ENCODE results near the gene TMEM181. TPM values are rescaled to one million over a fixed set of nuclear protein-coding genes. Genes with fewer than 3 reads are reported as not detected.
"Not testable (repeated sequence)": the region's sequence is repeated elsewhere in the genome, so short reads cannot be mapped to it uniquely, and the experiment has no call there.

Gene TMEM181
- total RNA-seq, 1 donor from 2014 or later, result 33.5 TPM

DNA sequence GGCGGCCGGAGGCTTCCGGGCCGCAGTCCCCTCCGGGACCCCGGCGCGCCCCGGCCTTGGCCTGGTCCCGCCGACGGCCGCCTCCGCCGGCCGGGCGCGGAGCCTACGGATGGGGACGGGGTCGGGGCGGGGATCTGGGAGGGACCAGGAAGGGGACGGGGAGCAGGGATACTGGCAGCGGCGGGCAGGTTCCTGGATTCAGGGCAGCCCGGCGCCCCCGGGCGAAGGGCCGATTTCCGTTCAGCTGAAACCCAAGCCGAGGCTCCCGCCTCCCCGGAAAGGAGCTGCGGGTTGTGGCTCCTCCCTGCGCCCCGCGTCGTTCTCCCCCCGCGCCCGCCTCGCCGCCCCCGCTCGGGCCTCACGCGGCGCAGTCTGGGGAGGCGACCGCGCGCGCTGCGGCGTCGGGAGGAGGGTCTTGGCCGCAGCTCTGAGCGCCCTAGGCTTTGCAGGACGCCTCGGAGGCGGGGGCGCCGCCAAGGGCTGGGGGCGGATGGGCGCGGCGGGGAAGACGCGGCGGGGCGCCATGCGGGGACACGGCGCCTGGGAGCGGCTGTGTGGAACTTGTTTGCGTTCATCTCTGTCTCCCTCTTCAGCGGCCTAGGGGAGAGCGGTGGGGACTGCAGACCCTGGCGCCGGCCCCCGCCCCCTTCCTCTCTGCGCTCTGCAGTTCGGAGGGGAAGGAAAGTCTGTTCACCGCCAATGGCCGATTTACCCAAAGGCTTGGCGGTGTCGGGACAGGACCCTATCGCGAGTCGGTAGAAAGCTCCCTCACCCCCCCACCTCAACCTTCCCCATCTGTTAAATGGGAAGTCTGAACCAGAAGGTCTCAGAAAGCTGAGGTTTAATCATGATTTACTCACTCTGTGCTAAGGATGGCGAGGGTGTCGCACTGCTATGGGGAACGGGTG, 22.7 kb upstream of the TMEM181 start:
- DNase-seq (ENCODE audit: low read depth), result peak; percentile 22

DNA sequence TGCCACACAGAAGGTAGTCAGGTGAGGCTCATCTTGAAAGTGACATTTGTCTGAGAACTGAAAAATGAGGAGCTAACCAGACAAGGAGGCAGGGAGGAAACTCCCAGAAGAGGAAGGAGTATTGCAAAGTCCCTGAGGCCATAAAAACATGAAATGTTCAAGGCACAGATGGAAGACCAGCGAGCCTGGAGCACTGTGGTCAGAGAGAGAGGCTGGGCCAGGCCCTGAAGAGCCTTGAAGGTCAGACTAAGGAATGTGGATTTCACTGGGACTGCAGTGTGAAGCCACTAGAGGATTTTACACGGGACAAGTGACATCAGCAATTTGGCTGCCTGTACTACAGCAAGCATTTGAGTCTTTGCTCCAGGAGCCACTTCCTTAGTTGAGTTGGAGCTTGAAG, 21.1 kb upstream of the TMEM181 start:
- no peak for DNase-seq (ENCODE audit: low read depth)

DNA sequence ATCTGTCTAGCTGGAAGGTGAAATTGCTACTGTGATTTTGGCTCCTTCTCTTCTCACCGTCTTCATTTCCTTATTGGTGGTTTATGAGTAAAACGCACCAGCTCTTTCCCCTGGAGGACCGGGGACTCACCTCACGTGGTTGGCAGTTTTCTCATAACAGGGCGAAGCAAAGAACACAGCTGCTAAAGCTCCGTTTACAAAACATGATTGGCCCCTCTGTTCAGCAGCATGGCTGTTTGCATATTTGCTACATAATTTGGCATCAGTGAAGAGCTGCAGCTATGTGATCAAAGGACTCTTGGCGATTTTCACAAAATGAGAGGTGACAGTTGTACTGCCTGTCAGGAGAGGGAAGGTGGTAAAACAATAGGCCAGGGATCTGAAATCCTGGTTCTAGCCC, 20.5 kb upstream of the TMEM181 start:
- no peak for DNase-seq (ENCODE audit: low read depth)

DNA sequence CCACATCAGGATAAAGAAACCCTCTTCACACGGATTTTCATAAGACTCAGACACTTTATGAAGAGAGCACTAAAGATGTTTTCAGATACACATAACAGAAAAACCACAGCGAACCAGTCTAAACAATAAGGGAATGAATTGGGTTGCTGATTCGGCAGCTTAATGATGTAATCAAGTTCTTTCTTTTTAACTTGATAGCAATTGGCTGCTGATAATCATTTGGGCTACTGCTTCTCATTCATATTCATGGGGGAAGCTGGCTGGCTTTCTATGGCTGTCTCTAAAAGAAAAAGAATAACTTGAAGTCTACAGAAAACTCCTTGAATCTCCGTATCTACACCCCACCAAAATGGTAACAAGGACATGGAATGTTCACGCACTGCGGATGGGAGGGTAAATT, 20.0 kb upstream of the TMEM181 start:
- DNase-seq (ENCODE audit: low read depth), result no peak

DNA sequence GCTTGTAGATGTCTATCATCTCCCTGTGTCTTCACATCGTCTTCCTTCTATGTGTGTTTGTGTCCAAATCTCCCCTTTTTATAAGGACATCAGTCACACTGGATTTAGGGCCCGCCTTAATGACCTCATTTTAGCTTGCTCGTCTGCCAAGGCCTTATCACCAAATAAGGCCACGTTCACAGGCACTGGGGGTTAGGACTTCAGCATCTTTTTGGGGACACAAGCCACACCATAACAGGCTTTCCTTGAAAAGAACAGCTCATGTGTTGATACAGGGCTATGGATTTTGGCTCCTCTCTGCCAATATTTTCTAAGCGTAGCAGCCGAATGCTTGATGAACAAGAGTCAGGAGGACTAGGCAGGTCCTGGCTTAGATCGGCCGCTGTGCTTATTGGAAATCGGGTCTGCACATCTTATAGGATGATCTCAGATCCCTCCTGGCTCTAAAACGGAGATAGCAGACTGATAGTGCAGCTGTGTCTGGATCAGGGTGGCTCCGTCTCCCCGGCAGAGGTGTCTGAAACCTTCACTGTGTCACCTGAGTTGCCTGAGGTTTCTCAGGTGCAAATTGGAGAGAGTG, 16.2 kb upstream of the TMEM181 start:
- DNase-seq (ENCODE audit: low read depth), result no peak

DNA sequence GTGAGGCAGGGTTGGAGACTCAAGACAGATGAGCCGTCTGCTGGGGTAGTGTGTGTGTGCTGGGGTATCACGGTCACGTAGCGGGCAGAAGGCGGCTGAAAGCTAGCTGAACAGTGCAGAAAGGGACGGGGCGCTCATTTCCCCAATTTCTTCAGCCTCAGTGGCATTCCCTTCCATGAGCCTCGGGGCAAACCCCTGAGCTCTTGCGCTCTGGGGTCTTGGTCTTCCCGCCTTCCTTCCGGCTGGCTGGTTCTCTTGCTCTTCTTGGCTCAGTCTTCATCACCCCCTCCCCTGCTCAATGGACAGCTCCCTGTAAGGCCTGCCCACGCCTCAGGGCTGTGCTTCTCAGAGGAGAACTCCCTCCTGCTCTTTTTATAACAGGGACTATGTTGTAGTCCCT, 15.5 kb upstream of the TMEM181 start:
- no peak for DNase-seq (ENCODE audit: low read depth)

DNA sequence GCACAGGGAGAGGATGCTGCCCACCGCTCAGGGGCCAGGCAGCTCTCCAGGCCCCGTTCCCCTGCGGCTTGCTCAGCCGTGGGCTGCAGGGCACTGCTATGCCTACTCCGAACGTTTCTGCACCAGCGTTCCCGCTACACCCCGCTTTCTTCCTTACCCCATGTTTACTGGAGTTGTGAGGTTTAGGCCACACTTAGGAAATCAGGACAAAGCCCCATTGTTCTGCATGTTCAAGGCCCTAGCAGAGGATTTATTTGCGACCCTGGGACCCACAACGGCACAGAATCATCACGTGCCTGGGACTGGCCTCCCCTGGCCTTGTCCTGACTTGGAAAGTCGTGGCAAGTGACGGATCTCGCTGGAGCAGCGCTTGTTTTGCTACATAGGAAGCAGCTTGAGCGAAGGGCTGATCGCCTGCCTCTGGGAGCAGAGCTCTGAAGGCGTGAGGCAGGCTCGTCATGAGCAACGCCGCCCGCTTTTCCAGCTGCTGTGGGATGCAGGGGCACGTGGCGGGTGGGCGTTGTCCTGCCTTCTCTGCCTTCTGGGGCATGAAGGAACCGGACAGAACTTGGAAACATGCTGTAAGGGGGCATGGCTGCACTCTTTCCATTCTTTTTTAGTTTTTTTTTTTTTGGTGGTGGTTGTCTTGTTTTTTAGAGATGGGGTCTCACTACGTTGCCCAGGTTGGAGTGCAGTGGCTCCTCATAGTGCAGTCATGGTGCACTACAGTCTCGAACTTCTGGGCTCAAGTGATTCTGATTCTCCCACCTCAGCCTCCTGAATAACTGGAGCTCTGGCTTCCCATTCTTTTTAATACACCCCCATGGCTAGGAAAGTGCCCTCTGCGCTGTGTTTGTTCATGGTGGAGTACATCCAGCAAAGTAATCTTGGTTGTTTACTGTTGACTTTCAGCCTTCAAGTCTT, 14.6 kb upstream of the TMEM181 start:
- DNase-seq (ENCODE audit: low read depth), result no peak

DNA sequence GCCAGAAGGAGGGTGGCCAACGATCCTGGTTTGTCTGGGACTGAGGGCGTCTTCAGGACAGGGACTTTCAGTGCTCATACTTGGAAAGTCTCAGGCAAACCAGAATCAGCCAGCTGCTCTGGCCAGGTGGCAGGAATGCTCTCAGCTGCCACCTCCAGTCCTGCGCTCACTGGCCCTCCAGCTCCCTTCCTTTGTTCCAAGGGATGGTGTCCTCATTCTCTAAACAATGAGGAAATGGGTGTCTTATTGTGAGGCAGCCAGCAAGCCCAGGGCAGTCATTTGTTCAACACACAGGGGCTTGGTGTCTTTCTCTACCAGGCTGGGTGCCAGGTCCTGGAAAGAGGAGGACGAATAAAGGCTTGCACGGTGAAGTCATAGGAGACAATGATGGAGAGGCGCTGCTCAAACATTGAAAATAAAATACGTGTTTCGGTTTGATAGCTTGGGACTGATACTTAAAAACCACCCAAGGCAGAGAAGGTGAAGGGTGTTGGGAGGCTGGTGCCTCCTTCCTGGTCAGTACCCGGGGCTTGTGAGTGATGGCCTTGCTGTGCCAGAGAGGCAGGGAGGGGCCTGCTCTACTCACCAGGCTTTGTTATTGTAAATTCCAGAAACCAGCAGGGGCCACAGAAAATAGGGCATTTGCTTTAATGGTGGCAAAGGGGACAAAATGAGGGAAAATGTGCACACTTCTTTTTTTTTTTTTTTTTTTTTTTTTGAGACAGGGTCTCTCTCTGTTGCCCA, 11.3 kb upstream of the TMEM181 start:
- DNase-seq (ENCODE audit: low read depth), result peak; percentile 34

DNA sequence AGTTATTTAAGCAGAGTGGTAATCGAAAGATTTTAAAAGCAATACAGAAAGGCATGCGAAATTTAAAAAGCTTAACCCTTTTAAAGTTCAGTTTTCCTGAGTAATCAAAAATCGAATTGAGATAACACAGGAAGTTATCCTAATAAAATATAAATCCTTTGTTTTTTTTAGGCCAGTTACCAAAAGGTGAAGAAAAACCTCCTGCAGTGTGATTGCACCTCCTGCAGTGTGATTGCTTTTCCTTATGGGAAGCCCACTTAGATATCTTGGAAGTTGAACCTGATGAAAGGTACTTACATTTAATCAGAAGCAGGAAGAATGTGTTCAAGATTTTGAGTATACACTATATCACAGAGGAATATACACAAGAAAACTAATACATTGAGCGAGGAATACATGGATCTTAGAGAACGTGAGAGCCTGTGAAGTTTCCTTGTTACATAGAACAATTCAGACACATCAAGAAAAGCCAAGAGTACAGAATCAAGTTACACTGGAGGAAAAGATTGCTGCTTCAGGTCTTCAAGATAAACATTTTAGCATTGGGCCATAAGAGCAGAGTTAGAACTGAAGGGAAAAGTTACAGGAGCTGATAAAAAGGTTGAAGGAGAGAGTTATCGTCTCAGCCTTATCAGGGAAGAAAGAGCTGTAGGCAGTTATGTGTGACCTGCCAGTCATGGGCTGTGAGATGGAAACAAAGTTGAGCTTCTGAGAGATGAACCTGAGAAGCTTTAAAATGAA, 7.7 kb upstream of the TMEM181 start:
- no peak for DNase-seq (ENCODE audit: low read depth)

DNA sequence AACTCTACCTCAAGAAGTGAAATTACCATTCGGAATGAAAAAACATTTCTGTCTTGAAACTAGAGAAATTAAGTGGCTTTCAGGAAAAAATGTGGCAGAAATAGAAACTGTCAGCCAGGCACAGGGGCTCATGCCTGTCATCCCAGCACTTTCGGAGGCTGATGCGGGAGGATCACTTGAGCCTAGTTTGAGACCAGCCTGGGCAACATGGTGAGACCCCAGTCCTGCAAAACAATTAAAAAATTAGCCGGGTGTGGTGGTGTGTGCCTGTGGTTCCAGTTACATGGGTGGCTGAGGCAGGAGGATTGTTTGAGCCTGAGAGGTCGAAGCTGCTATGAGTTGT, 7.1 kb upstream of the TMEM181 start:
- DNase-seq (ENCODE audit: low read depth), result no peak

DNA sequence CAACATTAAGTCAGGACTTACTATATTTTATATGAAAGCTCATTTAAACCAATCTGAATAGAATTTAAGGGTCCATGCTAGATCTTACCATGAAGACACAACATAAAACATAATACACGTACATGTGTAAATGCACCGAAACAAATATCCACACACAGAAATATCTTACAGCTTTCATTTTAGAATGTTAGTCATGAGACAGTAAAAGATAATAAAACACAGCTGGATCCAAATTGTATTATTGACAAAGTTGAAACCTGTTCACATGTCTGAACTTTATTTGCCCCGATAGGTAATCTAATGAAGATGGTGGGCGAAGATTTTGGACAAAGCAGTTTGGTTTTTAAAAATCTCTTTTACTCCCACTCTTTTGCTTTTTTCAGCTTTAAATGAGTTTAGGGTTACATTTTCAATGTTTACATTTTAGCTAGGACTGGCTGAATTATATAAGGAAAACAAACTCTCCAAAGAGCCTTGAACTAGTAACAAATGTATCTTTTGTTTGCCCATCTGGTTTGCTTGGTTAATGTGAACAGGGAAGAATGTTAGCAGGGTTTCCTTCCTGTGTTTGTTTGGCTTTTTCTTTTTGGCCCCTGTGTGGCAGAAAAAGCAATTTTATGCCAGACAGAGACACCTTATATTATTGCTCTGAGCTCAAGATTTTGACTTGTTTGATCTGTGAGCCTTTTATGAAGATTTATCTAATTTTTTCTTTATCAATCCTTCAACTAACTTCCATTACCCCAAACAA, 5.1 kb upstream of the TMEM181 start:
- no peak for DNase-seq (ENCODE audit: low read depth)

DNA sequence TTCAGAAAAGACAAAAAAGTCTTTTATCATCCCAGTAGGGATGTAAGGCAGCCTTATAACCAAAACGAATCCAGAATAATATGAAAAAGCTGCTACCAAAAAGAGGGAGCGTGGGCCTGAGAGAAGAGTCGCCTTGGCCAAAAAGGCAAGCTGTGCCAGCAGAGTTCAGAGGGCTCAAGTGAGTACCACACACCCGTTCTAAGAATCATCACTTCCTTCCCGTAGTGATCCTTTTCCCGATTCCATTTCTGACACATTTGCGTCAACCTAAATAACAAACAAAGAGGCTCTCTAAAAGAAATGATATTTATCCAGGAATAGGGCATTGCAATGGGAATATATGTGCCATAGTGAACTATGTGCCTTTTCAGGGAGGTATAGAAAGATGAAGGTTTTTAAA, 3.8 kb upstream of the TMEM181 start:
- no peak for DNase-seq (ENCODE audit: low read depth)

DNA sequence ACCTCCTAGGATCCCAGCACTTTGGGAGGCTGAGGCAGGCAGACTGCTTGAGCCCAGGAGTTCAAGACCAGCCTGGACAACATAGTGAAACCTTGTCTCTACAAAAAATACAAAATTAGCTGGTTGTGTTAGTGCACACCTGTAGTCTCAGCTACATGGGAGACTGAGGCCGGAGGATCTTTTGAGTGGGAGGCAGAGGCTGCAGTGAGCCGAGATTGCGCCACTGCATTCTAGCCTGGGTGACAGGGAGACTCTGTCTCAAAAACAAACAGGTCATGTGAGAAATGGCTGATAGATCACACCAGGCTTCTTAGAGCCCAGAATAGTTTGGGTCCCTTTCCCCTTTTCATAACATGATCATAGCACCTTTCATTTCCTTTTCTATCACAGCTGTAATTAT, 2.8 kb upstream of the TMEM181 start:
- DNase-seq (ENCODE audit: low read depth), result not testable (repeated sequence)

DNA sequence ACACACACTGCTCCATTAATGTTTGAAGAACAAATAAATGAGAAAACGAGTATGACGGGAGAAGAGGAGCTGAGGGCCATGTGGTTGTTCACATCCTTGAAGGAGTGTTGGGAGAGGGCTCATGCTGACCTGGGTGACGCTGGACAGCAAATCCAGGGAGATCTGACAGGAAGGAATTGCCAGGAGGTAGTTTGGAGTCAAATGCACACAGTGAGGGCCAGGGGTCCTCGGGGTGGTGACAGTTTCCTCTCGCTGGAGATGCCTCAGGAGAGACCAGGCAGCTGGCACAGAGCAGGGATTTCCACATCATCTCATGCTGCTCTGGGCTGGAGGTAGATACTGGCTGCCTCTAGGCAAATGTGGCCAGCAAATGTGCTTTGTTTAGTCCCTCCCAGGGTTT, 2.0 kb upstream of the TMEM181 start:
- DNase-seq (ENCODE audit: low read depth), result no peak

DNA sequence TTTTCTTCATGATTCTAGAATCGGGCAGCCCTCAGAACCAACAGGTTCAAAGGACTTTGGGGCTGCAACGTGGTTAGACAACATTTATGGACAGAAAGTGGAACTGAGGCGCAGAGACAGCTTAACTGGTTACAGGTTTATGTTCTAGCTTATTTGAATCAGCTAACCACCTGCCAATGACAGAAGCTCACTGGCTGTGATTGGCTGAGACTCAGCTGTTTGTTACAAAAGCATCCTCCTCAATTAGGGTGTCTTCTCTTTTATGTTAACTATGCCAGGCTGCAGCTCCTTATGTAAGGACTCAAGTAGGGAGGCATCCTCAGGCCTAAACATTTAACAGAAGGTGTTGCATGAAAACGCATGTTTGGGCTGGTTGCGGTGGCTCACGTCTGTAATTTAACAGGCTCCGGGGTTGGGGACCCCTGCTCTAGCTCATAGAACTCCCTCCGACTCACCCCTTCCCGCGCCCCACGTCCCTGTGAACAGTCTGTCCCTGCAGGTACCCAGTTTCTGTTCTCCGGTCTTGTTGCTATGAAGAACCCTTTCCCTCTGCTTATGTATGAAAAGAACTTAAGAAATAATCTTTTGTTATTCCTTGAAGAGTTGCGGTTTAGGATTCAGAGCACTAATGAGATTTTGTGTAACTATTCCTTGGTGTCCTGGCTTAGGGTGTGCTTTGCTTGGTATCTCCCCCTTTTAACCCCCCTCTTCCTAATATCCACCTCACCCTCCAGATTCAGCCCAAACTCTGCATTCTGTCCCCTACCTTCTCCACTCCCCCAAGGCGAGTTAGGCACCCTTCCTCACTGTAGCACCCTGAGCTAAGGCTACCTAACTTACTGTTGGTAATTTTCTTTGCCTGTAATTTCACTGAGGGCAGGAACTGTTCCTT, 1.2 kb upstream of the TMEM181 start:
- no peak for DNase-seq (ENCODE audit: low read depth)

DNA sequence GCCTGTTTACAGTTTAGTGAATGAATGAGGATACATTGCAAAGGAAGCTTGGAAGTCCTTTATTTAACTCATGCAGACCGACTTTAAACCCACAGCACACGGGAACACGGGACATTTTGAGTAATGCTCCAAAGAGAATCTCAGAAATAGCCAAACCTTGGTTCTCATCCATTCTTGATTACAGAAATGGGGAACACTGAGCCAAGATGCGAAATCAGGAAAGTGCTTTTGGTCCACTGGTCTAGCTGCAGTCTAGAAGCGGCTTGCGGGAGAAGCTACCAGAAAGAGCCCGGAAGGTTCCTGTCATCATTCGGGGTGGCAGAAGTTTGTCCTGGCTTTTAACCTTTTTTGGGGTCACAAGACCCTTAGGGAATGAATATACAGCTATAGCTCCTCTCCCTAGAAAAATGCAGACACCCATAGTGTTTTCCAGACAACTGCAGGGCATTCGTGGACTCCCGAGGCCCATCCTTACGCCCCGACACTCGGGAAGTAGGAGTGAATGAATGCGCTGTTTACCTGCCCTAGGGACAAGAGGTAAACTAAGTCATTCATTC, 475 bp upstream of the TMEM181 start:
- DNase-seq (ENCODE audit: low read depth), result no peak

DNA sequence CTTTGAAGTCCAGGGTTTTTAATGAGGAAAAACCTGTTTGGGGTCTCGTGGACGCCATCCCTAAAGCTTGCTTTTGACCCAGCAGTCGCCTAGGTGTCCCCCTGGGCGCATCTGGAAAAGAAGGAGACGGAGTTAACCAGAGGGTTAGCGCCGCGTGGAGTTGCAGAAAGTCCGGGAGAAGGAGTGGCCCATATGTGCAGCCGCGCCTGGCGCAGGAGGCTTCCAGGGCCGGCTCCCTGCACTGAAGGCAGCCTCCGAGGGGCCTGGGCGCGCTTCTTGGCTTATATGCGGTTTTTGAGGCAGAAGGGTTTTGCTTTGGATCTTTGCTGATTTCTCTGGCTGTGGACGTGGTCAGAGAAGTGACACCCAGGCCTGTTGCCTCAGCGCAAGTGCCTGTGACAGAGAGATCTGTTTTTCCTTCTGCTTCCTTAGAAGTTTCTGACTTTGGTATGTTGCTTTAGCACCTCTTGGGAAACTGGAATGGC, 987 bp downstream of the TMEM181 start:
- peak; percentile 27 for DNase-seq (ENCODE audit: low read depth)

DNA sequence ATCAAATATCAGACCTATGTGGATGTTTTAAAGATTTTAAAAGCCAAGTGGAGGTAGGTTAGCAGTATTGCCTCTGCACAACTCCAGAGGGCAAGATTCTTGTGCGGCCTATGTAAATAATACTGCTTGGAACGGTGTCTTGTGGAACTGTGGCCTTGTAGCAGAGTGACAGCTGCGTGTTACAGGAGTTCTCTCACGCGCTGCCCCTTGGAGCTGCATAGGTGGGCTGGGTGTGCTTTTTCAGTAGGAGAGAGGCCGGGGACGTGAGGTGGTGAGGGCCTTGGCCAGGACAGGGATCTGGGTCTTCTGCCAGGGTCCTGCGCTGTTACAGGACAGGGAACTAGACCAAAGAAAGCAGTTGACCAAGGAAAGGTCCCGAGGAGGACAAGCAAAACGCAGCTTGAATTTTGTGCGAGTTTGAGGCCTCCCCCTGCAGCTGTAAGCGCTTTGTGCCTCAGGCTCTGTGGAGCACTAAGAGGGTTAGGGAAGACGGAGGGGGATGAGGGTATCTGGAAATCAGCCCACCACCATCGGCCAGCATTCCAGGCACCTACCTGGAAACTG, 1.5 kb downstream of the TMEM181 start:
- DNase-seq (ENCODE audit: low read depth), result no peak

Measured in myocyte (in vitro differentiated cells).